HEK293 (cell line): ENCODE measurements around the gene RPL19.

Experiments used
- CTCF ChIA-PET: fragments of 350-600 bp; formaldehyde crosslinking; extraction: SDS; loops from one replicate; lab custom pipeline; 2021; ENCODE audit warnings: antibody characterized with exemption; lab: Yijun Ruan, JAX
- POLR2A ChIA-PET: fragments of 300-600 bp; formaldehyde crosslinking; extraction: SDS; loops from one replicate; lab custom pipeline; 2020; ENCODE audit warnings: antibody characterized with exemption, inconsistent platforms; lab: Yijun Ruan, JAX
- H3K27ac ChIP-seq: fragments of 200-500 bp; sonication (Bioruptor generic); 2 replicates; pipeline ENCODE4 v1.5.1; 2014; ENCODE audit warnings: low read depth, low read length, control low read depth, inconsistent platforms; ENCODE audit errors: extremely low read depth
- H3K36me3 ChIP-seq, 2 experiments: fragments of 200-500 bp in 1 of 2; sonication (Bioruptor generic) in 1 of 2; 1 replicate in 1 of 2; 2 replicates in 1 of 2; pipeline ENCODE4 v1.5.1; 2014 to 2017; ENCODE audit warnings: inconsistent platforms in 2 of 2, low read length in 2 of 2; ENCODE audit not compliant: control insufficient read depth in 2 of 2, insufficient read depth in 1 of 2
- H3K4me1 ChIP-seq: fragments of 200-500 bp; sonication (Bioruptor generic); 2 replicates; pipeline ENCODE4 v1.5.1; 2014; ENCODE audit warnings: mild to moderate bottlenecking, low read length, inconsistent platforms; ENCODE audit not compliant: control insufficient read depth, insufficient read depth
- H3K4me3 ChIP-seq: 2 replicates; pipeline ENCODE4 v1.5.1; 2011; ENCODE audit warnings: low read depth, mild to moderate bottlenecking, control low read depth, low read length, moderate library complexity
- H3K9me3 ChIP-seq: fragments of 200-500 bp; sonication (Bioruptor generic); 2 replicates; pipeline ENCODE4 v1.5.1; 2014; ENCODE audit warnings: low read depth, low read length, inconsistent platforms; ENCODE audit not compliant: control insufficient read depth, insufficient read depth
- EGR2 ChIP-seq: fragments of 450-650 bp; formaldehyde crosslinking; IDR thresholded peaks from 2 replicates; pipeline ENCODE4 v1.5.1; 2016; ENCODE audit warnings: low read depth, missing biosample characterization, missing genetic modification characterization
- HOXC10 ChIP-seq: sonication (generic); formaldehyde crosslinking; IDR thresholded peaks from 2 replicates; pipeline ENCODE4 v1.8.1; 2023; ENCODE audit warnings: mild to moderate bottlenecking, missing genetic modification reagents
- KLF1 ChIP-seq: fragments of 450-650 bp; formaldehyde crosslinking; IDR thresholded peaks from 2 replicates; pipeline ENCODE4 v1.5.1; 2016; ENCODE audit warnings: missing biosample characterization, missing genetic modification characterization
- MZF1 ChIP-seq: fragments of 450-650 bp; formaldehyde crosslinking; IDR thresholded peaks from 2 replicates; pipeline ENCODE4 v1.5.1; 2017; ENCODE audit warnings: missing biosample characterization, missing genetic modification characterization, borderline replicate concordance
- RBAK ChIP-seq: fragments of 450-650 bp; formaldehyde crosslinking; IDR thresholded peaks from 2 replicates; pipeline ENCODE4 v1.5.1; 2016; ENCODE audit warnings: missing biosample characterization, missing genetic modification characterization
- SCRT1 ChIP-seq: fragments of 450-650 bp; formaldehyde crosslinking; IDR thresholded peaks from 2 replicates; pipeline ENCODE4 v1.5.1; 2016; ENCODE audit warnings: missing biosample characterization, missing genetic modification characterization, borderline replicate concordance
- TRIM28 ChIP-seq: IDR thresholded peaks from 2 replicates; pipeline ENCODE4 v1.6.1; 2011; ENCODE audit warnings: low read length, control low read depth, borderline replicate concordance
- ZBTB8A ChIP-seq: fragments of 450-650 bp; formaldehyde crosslinking; IDR thresholded peaks from 2 replicates; pipeline ENCODE4 v1.5.1; 2016; ENCODE audit warnings: missing biosample characterization, missing genetic modification characterization
- ZFHX2 ChIP-seq: fragments of 450-650 bp; formaldehyde crosslinking; conservative IDR thresholded peaks from 2 replicates; pipeline ENCODE4 v1.5.1; 2016; ENCODE audit warnings: missing biosample characterization, missing genetic modification characterization
- ZFP69B ChIP-seq: fragments of 450-650 bp; formaldehyde crosslinking; IDR thresholded peaks from 2 replicates; pipeline ENCODE4 v1.5.1; 2016; ENCODE audit warnings: missing biosample characterization, missing genetic modification characterization
- ZNF266 ChIP-seq: fragments of 450-650 bp; formaldehyde crosslinking; IDR thresholded peaks from 2 replicates; pipeline ENCODE4 v1.5.1; 2016; ENCODE audit warnings: missing biosample characterization, missing genetic modification characterization, low read depth
- ZNF501 ChIP-seq: fragments of 450-650 bp; formaldehyde crosslinking; IDR thresholded peaks from 2 replicates; pipeline ENCODE4 v1.5.1; 2016; ENCODE audit warnings: missing biosample characterization, missing genetic modification characterization
- ZNF610 ChIP-seq: fragments of 450-650 bp; formaldehyde crosslinking; IDR thresholded peaks from 2 replicates; pipeline ENCODE4 v1.5.1; 2016; ENCODE audit warnings: missing biosample characterization, missing genetic modification characterization, borderline replicate concordance
- ZNF623 ChIP-seq: fragments of 450-650 bp; formaldehyde crosslinking; IDR thresholded peaks from 2 replicates; pipeline ENCODE4 v1.5.1; 2016; ENCODE audit warnings: missing biosample characterization, missing genetic modification characterization
- ZNF660 ChIP-seq: fragments of 450-650 bp; IDR thresholded peaks from 2 replicates; pipeline ENCODE4 v1.5.1; 2018; ENCODE audit warnings: missing biosample characterization, mild to moderate bottlenecking, missing genetic modification characterization
- ZNF785 ChIP-seq: fragments of 450-650 bp; formaldehyde crosslinking; IDR thresholded peaks from 2 replicates; pipeline ENCODE4 v1.5.1; 2016; ENCODE audit warnings: missing biosample characterization, missing genetic modification characterization
- TF ChIP-seq, protein P1 (sequence below): fragments of 450-650 bp; formaldehyde crosslinking; IDR thresholded peaks from 2 replicates; pipeline ENCODE4 v1.5.1; 2017; ENCODE audit warnings: missing biosample characterization, missing genetic modification characterization
- TF ChIP-seq, protein P2 (sequence below): fragments of 450-650 bp; formaldehyde crosslinking; IDR thresholded peaks from 2 replicates; pipeline ENCODE4 v1.5.1; 2016; ENCODE audit warnings: missing biosample characterization, missing genetic modification characterization
- TF ChIP-seq, protein P3 (sequence below): fragments of 450-650 bp; formaldehyde crosslinking; IDR thresholded peaks from 2 replicates; pipeline ENCODE4 v1.5.1; 2016; ENCODE audit warnings: missing biosample characterization, missing genetic modification characterization
- TF ChIP-seq, protein P4 (sequence below): fragments of 450-650 bp; formaldehyde crosslinking; IDR thresholded peaks from 2 replicates; pipeline ENCODE4 v1.5.1; 2016; ENCODE audit warnings: missing biosample characterization, missing genetic modification characterization
- TF ChIP-seq, protein P5 (sequence below): fragments of 450-650 bp; formaldehyde crosslinking; IDR thresholded peaks from 2 replicates; pipeline ENCODE4 v1.5.0; 2017; ENCODE audit warnings: missing biosample characterization, missing genetic modification characterization, borderline replicate concordance

Gene RPL19

DNA sequence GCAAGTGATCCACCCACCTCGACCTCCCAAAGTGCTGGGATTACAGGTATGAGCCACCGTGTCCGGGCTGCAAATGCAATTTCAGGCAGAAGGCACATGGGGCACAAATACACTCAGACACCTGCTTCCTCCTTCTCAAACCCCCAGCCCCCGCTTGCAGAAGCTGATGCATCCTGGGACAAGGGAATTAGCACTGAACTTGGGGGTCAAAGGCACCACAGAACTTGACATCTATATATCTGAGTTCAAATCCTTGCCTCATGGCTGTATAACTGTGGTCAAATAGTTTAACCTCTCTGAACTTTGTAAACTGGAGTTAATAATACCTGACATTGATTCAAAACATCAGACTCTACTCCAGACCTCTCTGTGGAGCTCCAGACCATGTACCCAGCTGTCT, 30.0 kb upstream of the RPL19 start:
- TF ChIP-seq MZF1 (tag by site-specific recombination) (no peak), HOXC10 (CRISPR knock-in tag) (no peak), RBAK (tag by site-specific recombination) (no peak), ZNF266 (no peak), TRIM28 (no peak), ZNF623 (no peak)
- TF ChIP-seq, protein P1, sequence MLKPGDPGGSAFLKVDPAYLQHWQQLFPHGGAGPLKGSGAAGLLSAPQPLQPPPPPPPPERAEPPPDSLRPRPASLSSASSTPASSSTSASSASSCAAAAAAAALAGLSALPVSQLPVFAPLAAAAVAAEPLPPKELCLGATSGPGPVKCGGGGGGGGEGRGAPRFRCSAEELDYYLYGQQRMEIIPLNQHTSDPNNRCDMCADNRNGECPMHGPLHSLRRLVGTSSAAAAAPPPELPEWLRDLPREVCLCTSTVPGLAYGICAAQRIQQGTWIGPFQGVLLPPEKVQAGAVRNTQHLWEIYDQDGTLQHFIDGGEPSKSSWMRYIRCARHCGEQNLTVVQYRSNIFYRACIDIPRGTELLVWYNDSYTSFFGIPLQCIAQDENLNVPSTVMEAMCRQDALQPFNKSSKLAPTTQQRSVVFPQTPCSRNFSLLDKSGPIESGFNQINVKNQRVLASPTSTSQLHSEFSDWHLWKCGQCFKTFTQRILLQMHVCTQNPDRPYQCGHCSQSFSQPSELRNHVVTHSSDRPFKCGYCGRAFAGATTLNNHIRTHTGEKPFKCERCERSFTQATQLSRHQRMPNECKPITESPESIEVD (tag by site-specific recombination), result no peak
- TF ChIP-seq, protein P2, sequence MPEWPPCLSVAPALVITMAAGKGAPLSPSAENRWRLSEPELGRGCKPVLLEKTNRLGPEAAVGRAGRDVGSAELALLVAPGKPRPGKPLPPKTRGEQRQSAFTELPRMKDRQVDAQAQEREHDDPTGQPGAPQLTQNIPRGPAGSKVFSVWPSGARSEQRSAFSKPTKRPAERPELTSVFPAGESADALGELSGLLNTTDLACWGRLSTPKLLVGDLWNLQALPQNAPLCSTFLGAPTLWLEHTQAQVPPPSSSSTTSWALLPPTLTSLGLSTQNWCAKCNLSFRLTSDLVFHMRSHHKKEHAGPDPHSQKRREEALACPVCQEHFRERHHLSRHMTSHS (tag by site-specific recombination), result no peak
- TF ChIP-seq, protein P3, sequence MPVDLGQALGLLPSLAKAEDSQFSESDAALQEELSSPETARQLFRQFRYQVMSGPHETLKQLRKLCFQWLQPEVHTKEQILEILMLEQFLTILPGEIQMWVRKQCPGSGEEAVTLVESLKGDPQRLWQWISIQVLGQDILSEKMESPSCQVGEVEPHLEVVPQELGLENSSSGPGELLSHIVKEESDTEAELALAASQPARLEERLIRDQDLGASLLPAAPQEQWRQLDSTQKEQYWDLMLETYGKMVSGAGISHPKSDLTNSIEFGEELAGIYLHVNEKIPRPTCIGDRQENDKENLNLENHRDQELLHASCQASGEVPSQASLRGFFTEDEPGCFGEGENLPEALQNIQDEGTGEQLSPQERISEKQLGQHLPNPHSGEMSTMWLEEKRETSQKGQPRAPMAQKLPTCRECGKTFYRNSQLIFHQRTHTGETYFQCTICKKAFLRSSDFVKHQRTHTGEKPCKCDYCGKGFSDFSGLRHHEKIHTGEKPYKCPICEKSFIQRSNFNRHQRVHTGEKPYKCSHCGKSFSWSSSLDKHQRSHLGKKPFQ, result no peak
- Histone ChIP-seq H3K27ac (no peak overlapping the region), H3K36me3 (peaks cover 0 to 1% of the 10 kb centered on the region in 2 experiments; a peak in 1 of 3 replicates), H3K4me3 (no peak overlapping the region), H3K9me3 (no peaks in the 10 kb centered on the region), H3K4me1 (0 out of 2 replicates have a peak, but pooled peaks cover 4% of the 10 kb centered on the region)
- ChIA-PET CTCF (interaction anchor here (0.8 to 6.4 kb wide), 7 partner anchors 8 to 435 kb away, joined by 3 to 58 read pairs (median 6); no protein-coding TSS in a partner anchor), POLR2A (interaction anchor here (0.5 to 3.0 kb wide), 2 partner anchors 30 to 35 kb away, joined by 3 to 22 read pairs; partner anchors contain the start of gene RPL19)

DNA sequence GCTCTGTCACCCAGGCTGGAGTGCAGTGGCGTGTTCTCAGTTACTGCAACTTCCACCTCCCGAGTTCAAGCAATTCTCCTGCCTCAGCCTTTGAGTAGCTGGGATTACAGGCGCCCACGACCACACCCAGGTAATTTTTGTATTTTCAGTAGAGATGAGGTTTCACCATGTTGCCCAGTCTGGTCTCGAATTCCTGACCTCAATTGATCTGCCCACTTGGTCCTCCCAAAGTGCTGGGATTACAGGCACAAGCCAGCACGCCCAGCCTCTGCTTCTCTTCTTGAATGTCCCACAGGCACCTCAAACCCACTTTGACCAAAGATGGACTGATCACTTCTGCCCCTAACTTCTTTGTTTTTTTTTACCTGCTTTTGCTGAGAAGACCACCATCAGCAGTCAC, 29.5 kb upstream of the RPL19 start:
- H3K4me3 ChIP-seq, result no peak overlapping the region
- TF ChIP-seq ZBTB8A (tag by site-specific recombination) (no peak), ZNF785 (tag by site-specific recombination) (no peak), ZFHX2 (tag by site-specific recombination) (peak; percentile 59), KLF1 (0 out of 2 replicates have a peak, but pooled peaks have one; percentile 12), ZNF610 (tag by site-specific recombination) (no peak), SCRT1 (tag by site-specific recombination) (no peak), EGR2 (peak; percentile 72), ZFP69B (no peak), ZNF660 (tag by site-specific recombination) (no peak), ZNF501 (tag by site-specific recombination) (no peak)
- TF ChIP-seq, protein P4, sequence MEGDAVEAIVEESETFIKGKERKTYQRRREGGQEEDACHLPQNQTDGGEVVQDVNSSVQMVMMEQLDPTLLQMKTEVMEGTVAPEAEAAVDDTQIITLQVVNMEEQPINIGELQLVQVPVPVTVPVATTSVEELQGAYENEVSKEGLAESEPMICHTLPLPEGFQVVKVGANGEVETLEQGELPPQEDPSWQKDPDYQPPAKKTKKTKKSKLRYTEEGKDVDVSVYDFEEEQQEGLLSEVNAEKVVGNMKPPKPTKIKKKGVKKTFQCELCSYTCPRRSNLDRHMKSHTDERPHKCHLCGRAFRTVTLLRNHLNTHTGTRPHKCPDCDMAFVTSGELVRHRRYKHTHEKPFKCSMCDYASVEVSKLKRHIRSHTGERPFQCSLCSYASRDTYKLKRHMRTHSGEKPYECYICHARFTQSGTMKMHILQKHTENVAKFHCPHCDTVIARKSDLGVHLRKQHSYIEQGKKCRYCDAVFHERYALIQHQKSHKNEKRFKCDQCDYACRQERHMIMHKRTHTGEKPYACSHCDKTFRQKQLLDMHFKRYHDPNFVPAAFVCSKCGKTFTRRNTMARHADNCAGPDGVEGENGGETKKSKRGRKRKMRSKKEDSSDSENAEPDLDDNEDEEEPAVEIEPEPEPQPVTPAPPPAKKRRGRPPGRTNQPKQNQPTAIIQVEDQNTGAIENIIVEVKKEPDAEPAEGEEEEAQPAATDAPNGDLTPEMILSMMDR (tag by site-specific recombination), result no peak
- TF ChIP-seq, protein P5, sequence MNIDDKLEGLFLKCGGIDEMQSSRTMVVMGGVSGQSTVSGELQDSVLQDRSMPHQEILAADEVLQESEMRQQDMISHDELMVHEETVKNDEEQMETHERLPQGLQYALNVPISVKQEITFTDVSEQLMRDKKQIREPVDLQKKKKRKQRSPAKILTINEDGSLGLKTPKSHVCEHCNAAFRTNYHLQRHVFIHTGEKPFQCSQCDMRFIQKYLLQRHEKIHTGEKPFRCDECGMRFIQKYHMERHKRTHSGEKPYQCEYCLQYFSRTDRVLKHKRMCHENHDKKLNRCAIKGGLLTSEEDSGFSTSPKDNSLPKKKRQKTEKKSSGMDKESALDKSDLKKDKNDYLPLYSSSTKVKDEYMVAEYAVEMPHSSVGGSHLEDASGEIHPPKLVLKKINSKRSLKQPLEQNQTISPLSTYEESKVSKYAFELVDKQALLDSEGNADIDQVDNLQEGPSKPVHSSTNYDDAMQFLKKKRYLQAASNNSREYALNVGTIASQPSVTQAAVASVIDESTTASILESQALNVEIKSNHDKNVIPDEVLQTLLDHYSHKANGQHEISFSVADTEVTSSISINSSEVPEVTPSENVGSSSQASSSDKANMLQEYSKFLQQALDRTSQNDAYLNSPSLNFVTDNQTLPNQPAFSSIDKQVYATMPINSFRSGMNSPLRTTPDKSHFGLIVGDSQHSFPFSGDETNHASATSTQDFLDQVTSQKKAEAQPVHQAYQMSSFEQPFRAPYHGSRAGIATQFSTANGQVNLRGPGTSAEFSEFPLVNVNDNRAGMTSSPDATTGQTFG (tag by site-specific recombination), result no peak
- H3K4me1 ChIP-seq, result 0 out of 2 replicates have a peak, but pooled peaks cover 4% of the 10 kb centered on the region
- peaks cover 0 to 6% of the 10 kb centered on the region in 2 experiments; a peak in 1 of 3 replicates for H3K36me3 ChIP-seq
- H3K27ac ChIP-seq, result no peak overlapping the region
- POLR2A ChIA-PET, result interaction anchor here (3.0 kb wide), 1 partner anchor 30 kb away, joined by 22 read pairs; the partner anchor contains the start of gene RPL19
- H3K9me3 ChIP-seq, result no peaks in the 10 kb centered on the region
- CTCF ChIA-PET, result interaction anchor here (0.6 to 2.5 kb wide), 6 partner anchors 8 to 450 kb away, joined by 3 to 6 read pairs (median 6); no protein-coding TSS in a partner anchor
